HepG2 (cell line): ENCODE results near the gene CCDC9B. TPM values are rescaled to one million over a fixed set of nuclear protein-coding genes. Genes with fewer than 3 reads are reported as not detected.

Experiments
- ARHGAP35 ChIP-seq: sonication (generic); formaldehyde crosslinking; IDR thresholded peaks from 2 replicates; pipeline ENCODE4 v1.9.0; 2022; ENCODE audit warnings: mild to moderate bottlenecking, inconsistent platforms, moderate library complexity, missing genetic modification reagents, borderline replicate concordance
- ELF1 ChIP-seq: sonication (generic); formaldehyde crosslinking; IDR thresholded peaks from 2 replicates; pipeline ENCODE4 v1.4.0; 2020; ENCODE audit warnings: missing genetic modification reagents
- JUNB ChIP-seq: sonication (generic); formaldehyde crosslinking; IDR thresholded peaks from 2 replicates; pipeline ENCODE4 v1.8.0; 2022; ENCODE audit warnings: missing genetic modification reagents, mild to moderate bottlenecking, borderline replicate concordance
- KDM5B ChIP-seq: sonication (generic); formaldehyde crosslinking; IDR thresholded peaks from 2 replicates; pipeline ENCODE4 v1.4.0; 2020; ENCODE audit warnings: missing genetic modification reagents, mild to moderate bottlenecking, borderline replicate concordance
- MTF1 ChIP-seq: sonication (generic); formaldehyde crosslinking; IDR thresholded peaks from 2 replicates; pipeline ENCODE4 v1.5.0; 2020; ENCODE audit warnings: missing genetic modification reagents
- NFE2 ChIP-seq: sonication (generic); formaldehyde crosslinking; IDR thresholded peaks from 2 replicates; pipeline ENCODE4 v1.4.0; 2020; ENCODE audit warnings: missing genetic modification reagents
- PHF8 ChIP-seq: sonication (generic); formaldehyde crosslinking; IDR thresholded peaks from 2 replicates; pipeline ENCODE4 v1.5.0; 2020; ENCODE audit warnings: missing genetic modification reagents
- SOX6 ChIP-seq, 2 experiments: fragments of 450-650 bp in 1 of 2; sonication (generic) in 1 of 2; formaldehyde crosslinking in 1 of 2; IDR thresholded peaks; 2 replicates each; pipeline versions ENCODE4 v1.4.0 to v1.6.1; 2017 to 2020; ENCODE audit warnings: antibody characterized with exemption in 1 of 2, mild to moderate bottlenecking in 1 of 2, missing genetic modification reagents in 1 of 2
- ZBTB3 ChIP-seq: sonication (generic); formaldehyde crosslinking; IDR thresholded peaks from 2 replicates; pipeline ENCODE4 v1.4.0; 2020; ENCODE audit warnings: low read depth, mild to moderate bottlenecking, moderate library complexity, missing genetic modification reagents, borderline replicate concordance
- ZC3H4 ChIP-seq: sonication (generic); formaldehyde crosslinking; IDR thresholded peaks from 2 replicates; pipeline ENCODE4 v1.4.0; 2020; ENCODE audit warnings: missing genetic modification reagents, borderline replicate concordance
- ZNF383 ChIP-seq: sonication (generic); formaldehyde crosslinking; IDR thresholded peaks from 2 replicates; pipeline ENCODE4 v1.4.0; 2020; ENCODE audit warnings: missing genetic modification reagents, mild to moderate bottlenecking, borderline replicate concordance
- ZNF567 ChIP-seq: sonication (generic); formaldehyde crosslinking; IDR thresholded peaks from 2 replicates; pipeline ENCODE4 v1.8.1; 2023; ENCODE audit warnings: mild to moderate bottlenecking, missing genetic modification reagents, borderline replicate concordance
- ZNF598 ChIP-seq: sonication (generic); formaldehyde crosslinking; IDR thresholded peaks from 2 replicates; pipeline ENCODE4 v1.5.1; 2020; ENCODE audit warnings: mild to moderate bottlenecking, missing genetic modification reagents, borderline replicate concordance
- ZNF619 ChIP-seq: sonication (generic); formaldehyde crosslinking; IDR thresholded peaks from 2 replicates; pipeline ENCODE4 v1.4.0; 2020; ENCODE audit warnings: mild to moderate bottlenecking, missing genetic modification reagents
- ZSCAN29 ChIP-seq: sonication (generic); formaldehyde crosslinking; conservative IDR thresholded peaks from 2 replicates; pipeline ENCODE4 v1.4.0; 2020; ENCODE audit warnings: mild to moderate bottlenecking, missing genetic modification reagents
- ZSCAN9 ChIP-seq: IDR thresholded peaks from 2 replicates; pipeline ENCODE4 v1.6.1; 2016; ENCODE audit warnings: borderline replicate concordance
- polyA plus RNA-seq, 8 experiments: library from polyadenylated mRNA; depleted of rRNA in 3 of 8; stranded (reverse) in 7 of 8; unstranded in 1 of 8; fragments of >200 nt; fragmentation: Illumina TruSeq in 4 of 8; extraction: Trizol in 4 of 8; gene quantifications; 2 replicates each; pipeline versions ENCODE4 v1.2.1 to v1.2.3, GENCODE V29; 2011 to 2016; ENCODE audit warnings: low read depth in 4 of 8, missing spikeins in 1 of 8, mixed read lengths in 1 of 8; ENCODE audit not compliant: insufficient read depth in 1 of 8
- total RNA-seq, 5 experiments: library from RNA; depleted of rRNA; stranded (reverse); fragments of >200 nt; fragmentation: Illumina TruSeq; extraction: Trizol; gene quantifications; 2 replicates each; pipeline ENCODE4 v1.2.3, GENCODE V29; 2016; ENCODE audit warnings: low read depth in 1 of 5
- TF ChIP-seq, protein P1 (sequence below): sonication (generic); formaldehyde crosslinking; IDR thresholded peaks from 2 replicates; pipeline ENCODE4 v1.4.0; 2020; ENCODE audit warnings: missing genetic modification reagents
- TF ChIP-seq, protein P2 (sequence below): sonication (generic); formaldehyde crosslinking; IDR thresholded peaks from 2 replicates; pipeline ENCODE4 v1.4.0; 2020; ENCODE audit warnings: mild to moderate bottlenecking, missing genetic modification reagents
- TF ChIP-seq, protein P3 (sequence below): IDR thresholded peaks from 2 replicates; pipeline ENCODE4 v1.6.1; 2016
- TF ChIP-seq, protein P4 (sequence below): IDR thresholded peaks from 2 replicates; pipeline ENCODE4 v1.6.1; 2016; ENCODE audit warnings: missing compliant biosample characterization, missing genetic modification reagents, borderline replicate concordance
- TF ChIP-seq, protein P5 (sequence below): IDR thresholded peaks from 2 replicates; pipeline ENCODE4 v1.6.1; 2016; ENCODE audit warnings: low read depth, missing genetic modification reagents, missing compliant biosample characterization

The CCDC9B gene
- total and polyA plus RNA-seq, 2 of the 13 experiments (the other 11 are each of a cell fraction or from before 2014, with no cell fraction given): 0.98 to 1.6 TPM

DNA sequence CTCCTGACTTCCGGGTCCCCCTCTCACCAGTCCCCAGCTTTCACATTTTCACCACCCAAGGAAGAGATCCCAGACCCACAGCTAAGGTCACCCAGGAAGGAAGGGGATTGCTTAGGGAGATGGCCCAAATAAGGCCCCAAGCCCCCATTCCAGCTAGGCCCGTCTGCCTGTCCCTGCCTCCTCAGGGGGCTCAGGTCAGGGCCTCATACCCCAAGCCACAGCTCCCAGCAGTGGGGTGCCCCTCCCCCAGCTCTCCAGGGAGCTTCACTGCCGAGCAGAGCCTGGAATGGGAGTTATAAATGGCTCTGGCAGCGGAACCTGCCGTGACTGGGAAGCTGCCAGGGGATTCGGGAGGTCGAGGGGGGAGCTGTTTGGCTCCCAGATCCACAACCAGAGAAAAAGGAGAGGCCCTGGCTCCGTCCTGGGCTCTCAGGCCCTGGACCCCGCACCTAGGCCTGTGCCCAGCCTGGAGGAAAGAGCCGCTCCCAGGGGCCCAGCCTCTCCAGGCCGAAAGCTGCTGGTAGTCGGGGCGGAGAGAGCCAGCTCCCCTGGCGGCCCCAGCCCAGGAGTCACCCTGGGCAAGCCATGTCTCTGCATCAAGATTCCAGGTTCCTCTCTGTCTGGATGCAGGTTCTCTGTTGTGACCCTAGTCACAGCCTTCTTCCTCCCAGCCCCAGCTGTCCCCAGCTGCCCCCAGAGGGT is 550 bp downstream of the CCDC9B start (continued):
- TF ChIP-seq, protein P1, sequence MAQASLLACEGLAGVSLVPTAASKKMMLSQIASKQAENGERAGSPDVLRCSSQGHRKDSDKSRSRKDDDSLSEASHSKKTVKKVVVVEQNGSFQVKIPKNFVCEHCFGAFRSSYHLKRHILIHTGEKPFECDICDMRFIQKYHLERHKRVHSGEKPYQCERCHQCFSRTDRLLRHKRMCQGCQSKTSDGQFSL (CRISPR knock-in tag): no peak
- TF ChIP-seq ZNF619: no peak
- TF ChIP-seq ZC3H4 (CRISPR knock-in tag): no peak
- peak; percentile 69 for TF ChIP-seq KDM5B (CRISPR knock-in tag)
- TF ChIP-seq, protein P2, sequence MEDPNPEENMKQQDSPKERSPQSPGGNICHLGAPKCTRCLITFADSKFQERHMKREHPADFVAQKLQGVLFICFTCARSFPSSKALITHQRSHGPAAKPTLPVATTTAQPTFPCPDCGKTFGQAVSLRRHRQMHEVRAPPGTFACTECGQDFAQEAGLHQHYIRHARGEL (CRISPR knock-in tag): no peak
- no peak for TF ChIP-seq SOX6 (IDR thresholded peaks at IDR 0.05)
- no peak for TF ChIP-seq SOX6 (CRISPR knock-in tag; IDR thresholded peaks at IDR 0.05)
- TF ChIP-seq, protein P3, sequence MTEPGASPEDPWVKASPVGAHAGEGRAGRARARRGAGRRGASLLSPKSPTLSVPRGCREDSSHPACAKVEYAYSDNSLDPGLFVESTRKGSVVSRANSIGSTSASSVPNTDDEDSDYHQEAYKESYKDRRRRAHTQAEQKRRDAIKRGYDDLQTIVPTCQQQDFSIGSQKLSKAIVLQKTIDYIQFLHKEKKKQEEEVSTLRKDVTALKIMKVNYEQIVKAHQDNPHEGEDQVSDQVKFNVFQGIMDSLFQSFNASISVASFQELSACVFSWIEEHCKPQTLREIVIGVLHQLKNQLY (CRISPR knock-in tag): no peak
- TF ChIP-seq ARHGAP35 (CRISPR knock-in tag): no peak
- no peak for TF ChIP-seq ZSCAN9
- 0 out of 2 replicates have a peak, but pooled peaks have one; percentile 16 for TF ChIP-seq ZSCAN29 (CRISPR knock-in tag)
- 0 out of 2 replicates have a peak, but pooled peaks have one; percentile 53 for TF ChIP-seq ZBTB3 (CRISPR knock-in tag)
- no peak for TF ChIP-seq ZNF383 (CRISPR knock-in tag)
- TF ChIP-seq NFE2 (CRISPR knock-in tag): no peak
- TF ChIP-seq ELF1 (CRISPR knock-in tag): peak; percentile 33; the same call in 1 of the 2 replicates
- TF ChIP-seq MTF1 (CRISPR knock-in tag): 0 out of 2 replicates have a peak, but pooled peaks have one; percentile 21
- TF ChIP-seq JUNB (CRISPR knock-in tag): no peak
- no peak for TF ChIP-seq ZNF567
- peak; percentile 36; the same call in 1 of the 2 replicates for TF ChIP-seq PHF8 (CRISPR knock-in tag)
- TF ChIP-seq, protein P4, sequence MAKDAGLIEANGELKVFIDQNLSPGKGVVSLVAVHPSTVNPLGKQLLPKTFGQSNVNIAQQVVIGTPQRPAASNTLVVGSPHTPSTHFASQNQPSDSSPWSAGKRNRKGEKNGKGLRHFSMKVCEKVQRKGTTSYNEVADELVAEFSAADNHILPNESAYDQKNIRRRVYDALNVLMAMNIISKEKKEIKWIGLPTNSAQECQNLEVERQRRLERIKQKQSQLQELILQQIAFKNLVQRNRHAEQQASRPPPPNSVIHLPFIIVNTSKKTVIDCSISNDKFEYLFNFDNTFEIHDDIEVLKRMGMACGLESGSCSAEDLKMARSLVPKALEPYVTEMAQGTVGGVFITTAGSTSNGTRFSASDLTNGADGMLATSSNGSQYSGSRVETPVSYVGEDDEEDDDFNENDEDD: 0 out of 2 replicates have a peak, but pooled peaks have one; percentile 3
- TF ChIP-seq, protein P5, sequence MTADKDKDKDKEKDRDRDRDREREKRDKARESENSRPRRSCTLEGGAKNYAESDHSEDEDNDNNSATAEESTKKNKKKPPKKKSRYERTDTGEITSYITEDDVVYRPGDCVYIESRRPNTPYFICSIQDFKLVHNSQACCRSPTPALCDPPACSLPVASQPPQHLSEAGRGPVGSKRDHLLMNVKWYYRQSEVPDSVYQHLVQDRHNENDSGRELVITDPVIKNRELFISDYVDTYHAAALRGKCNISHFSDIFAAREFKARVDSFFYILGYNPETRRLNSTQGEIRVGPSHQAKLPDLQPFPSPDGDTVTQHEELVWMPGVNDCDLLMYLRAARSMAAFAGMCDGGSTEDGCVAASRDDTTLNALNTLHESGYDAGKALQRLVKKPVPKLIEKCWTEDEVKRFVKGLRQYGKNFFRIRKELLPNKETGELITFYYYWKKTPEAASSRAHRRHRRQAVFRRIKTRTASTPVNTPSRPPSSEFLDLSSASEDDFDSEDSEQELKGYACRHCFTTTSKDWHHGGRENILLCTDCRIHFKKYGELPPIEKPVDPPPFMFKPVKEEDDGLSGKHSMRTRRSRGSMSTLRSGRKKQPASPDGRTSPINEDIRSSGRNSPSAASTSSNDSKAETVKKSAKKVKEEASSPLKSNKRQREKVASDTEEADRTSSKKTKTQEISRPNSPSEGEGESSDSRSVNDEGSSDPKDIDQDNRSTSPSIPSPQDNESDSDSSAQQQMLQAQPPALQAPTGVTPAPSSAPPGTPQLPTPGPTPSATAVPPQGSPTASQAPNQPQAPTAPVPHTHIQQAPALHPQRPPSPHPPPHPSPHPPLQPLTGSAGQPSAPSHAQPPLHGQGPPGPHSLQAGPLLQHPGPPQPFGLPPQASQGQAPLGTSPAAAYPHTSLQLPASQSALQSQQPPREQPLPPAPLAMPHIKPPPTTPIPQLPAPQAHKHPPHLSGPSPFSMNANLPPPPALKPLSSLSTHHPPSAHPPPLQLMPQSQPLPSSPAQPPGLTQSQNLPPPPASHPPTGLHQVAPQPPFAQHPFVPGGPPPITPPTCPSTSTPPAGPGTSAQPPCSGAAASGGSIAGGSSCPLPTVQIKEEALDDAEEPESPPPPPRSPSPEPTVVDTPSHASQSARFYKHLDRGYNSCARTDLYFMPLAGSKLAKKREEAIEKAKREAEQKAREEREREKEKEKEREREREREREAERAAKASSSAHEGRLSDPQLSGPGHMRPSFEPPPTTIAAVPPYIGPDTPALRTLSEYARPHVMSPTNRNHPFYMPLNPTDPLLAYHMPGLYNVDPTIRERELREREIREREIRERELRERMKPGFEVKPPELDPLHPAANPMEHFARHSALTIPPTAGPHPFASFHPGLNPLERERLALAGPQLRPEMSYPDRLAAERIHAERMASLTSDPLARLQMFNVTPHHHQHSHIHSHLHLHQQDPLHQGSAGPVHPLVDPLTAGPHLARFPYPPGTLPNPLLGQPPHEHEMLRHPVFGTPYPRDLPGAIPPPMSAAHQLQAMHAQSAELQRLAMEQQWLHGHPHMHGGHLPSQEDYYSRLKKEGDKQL (CRISPR knock-in tag): no peak
- 0 out of 2 replicates have a peak, but pooled peaks have one; percentile 40 for TF ChIP-seq ZNF598 (CRISPR knock-in tag)
